GM12891 (cell line): ENCODE measurements around the gene SYDE2.
A peak's percentile ranks its signal among the peaks of the same experiment; 100 is the strongest.

Source experiments
- DNase-seq: peaks from one replicate; pipeline ENCODE4 v3.0.0; 2011; ENCODE audit warnings: low spot score; ENCODE audit not compliant: insufficient read length
- FAIRE-seq: peaks from 2 replicates; lab custom pipeline; 2011; peaks lifted over from hg19 to GRCh38; lab: Jason Lieb, UNC
- PAX5 ChIP-seq: IDR thresholded peaks from 2 replicates; pipeline ENCODE4 v1.6.1; 2011; ENCODE audit warnings: low read length, moderate library complexity, mild to moderate bottlenecking; ENCODE audit not compliant: insufficient read depth, severe bottlenecking
- POLR2A ChIP-seq: IDR thresholded peaks from 2 replicates; pipeline ENCODE4 v1.6.1; 2011; ENCODE audit warnings: low read depth, low read length, control low read depth
- POLR2AphosphoS5 ChIP-seq: IDR thresholded peaks from 2 replicates; pipeline ENCODE4 v1.6.1; 2011; ENCODE audit warnings: low read depth, low read length, control low read depth
- POU2F2 ChIP-seq: IDR thresholded peaks from 2 replicates; pipeline ENCODE4 v1.6.1; 2011; ENCODE audit warnings: low read depth, mild to moderate bottlenecking, control low read depth, low read length, moderate library complexity
- SPI1 ChIP-seq: IDR thresholded peaks from 2 replicates; pipeline ENCODE4 v1.6.1; 2011; ENCODE audit warnings: low read depth, low read length, control low read depth
- TAF1 ChIP-seq: IDR thresholded peaks from 2 replicates; pipeline ENCODE4 v1.6.1; 2011; ENCODE audit warnings: low read depth, low read length, control low read depth

The SYDE2 gene

GRCh38 chr1:85179522-85179921 is 21.3 kb downstream of the SYDE2 start:
- DNase-seq (no peak), FAIRE-seq (peak; percentile 77)
- TF ChIP-seq POU2F2, result no peak
- TF ChIP-seq SPI1, result no peak
- TF ChIP-seq POLR2AphosphoS5, result no peak
- no peak for TF ChIP-seq TAF1
- TF ChIP-seq POLR2A, result no peak
- TF ChIP-seq PAX5, result no peak

GRCh38 chr1:85178396-85178795 is 22.4 kb downstream of the SYDE2 start:
- TF ChIP-seq POLR2AphosphoS5 (no peak), SPI1 (no peak), TAF1 (no peak), POLR2A (no peak), POU2F2 (no peak), PAX5 (no peak)
- DNase-seq (no peak), FAIRE-seq (no peak)

- TF ChIP-seq POLR2A, result no peak
- no peak for TF ChIP-seq TAF1
- no peak for TF ChIP-seq POLR2AphosphoS5
- no peak for TF ChIP-seq PAX5
- no peak for TF ChIP-seq SPI1
- no peak for TF ChIP-seq POU2F2
- no peak for FAIRE-seq
- DNase-seq, result no peak
These were observed 26.3 kb downstream of the SYDE2 start for GRCh38 chr1:85174503-85174902.

- no peak for DNase-seq
- no peak for FAIRE-seq
- TF ChIP-seq POLR2A (no peak), POLR2AphosphoS5 (no peak), SPI1 (no peak), PAX5 (no peak)
These were observed 28.0 kb downstream of the SYDE2 start for GRCh38 chr1:85172684-85173337.

- no peak for FAIRE-seq
- TF ChIP-seq TAF1 (no peak), POU2F2 (no peak), SPI1 (no peak), POLR2A (no peak), POLR2AphosphoS5 (no peak), PAX5 (no peak)
- DNase-seq, result no peak
These were observed 29.1 kb downstream of the SYDE2 start for GRCh38 chr1:85171721-85172120.

- no peak for FAIRE-seq
- no peak for DNase-seq
- no peak for TF ChIP-seq PAX5
- no peak for TF ChIP-seq TAF1
- no peak for TF ChIP-seq POU2F2
- TF ChIP-seq POLR2A, result no peak
- no peak for TF ChIP-seq SPI1
- TF ChIP-seq POLR2AphosphoS5, result no peak
These were observed 31.9 kb downstream of the SYDE2 start for GRCh38 chr1:85168884-85169283.

GRCh38 chr1:85166351-85166750 is 34.5 kb downstream of the SYDE2 start:
- DNase-seq, result no peak
- no peak for TF ChIP-seq POU2F2
- no peak for TF ChIP-seq POLR2AphosphoS5
- no peak for TF ChIP-seq TAF1
- TF ChIP-seq SPI1, result no peak
- TF ChIP-seq PAX5, result no peak
- TF ChIP-seq POLR2A, result no peak
- no peak for FAIRE-seq

GRCh38 chr1:85158910-85159309 is 41.9 kb downstream of the SYDE2 start:
- TF ChIP-seq POU2F2, result no peak
- no peak for TF ChIP-seq POLR2AphosphoS5
- no peak for FAIRE-seq
- DNase-seq, result no peak

- no peak for TF ChIP-seq SPI1
- TF ChIP-seq POLR2AphosphoS5, result no peak
- no peak for TF ChIP-seq POU2F2
- TF ChIP-seq POLR2A, result no peak
- no peak for TF ChIP-seq PAX5
- no peak for TF ChIP-seq TAF1
These were observed 43.4 kb downstream of the SYDE2 start for GRCh38 chr1:85157436-85157835.

GRCh38 chr1:85153149-85153891 is 47.5 kb downstream of the SYDE2 start:
- TF ChIP-seq TAF1 (no peak; the same call in 1 of the 2 replicates), PAX5 (no peak)
- DNase-seq (peak; percentile 8), FAIRE-seq (peak; percentile 54)

More at GRCh38 chr1:85157436-85157835, 43.4 kb downstream of the SYDE2 start:
- no peak for FAIRE-seq
- no peak for DNase-seq
